C4-2B (cell line): ENCODE measurements around the gene CDK14.

Experiments used
- ZFX ChIP-seq: fragments of 450-650 bp; IDR thresholded peaks from 2 replicates; pipeline ENCODE4 v1.6.1; 2017
- TF ChIP-seq, protein P1 (sequence below): fragments of 450-650 bp; conservative IDR thresholded peaks from 2 replicates; pipeline ENCODE4 v1.5.1; 2017; ENCODE audit warnings: mild to moderate bottlenecking

DNA sequence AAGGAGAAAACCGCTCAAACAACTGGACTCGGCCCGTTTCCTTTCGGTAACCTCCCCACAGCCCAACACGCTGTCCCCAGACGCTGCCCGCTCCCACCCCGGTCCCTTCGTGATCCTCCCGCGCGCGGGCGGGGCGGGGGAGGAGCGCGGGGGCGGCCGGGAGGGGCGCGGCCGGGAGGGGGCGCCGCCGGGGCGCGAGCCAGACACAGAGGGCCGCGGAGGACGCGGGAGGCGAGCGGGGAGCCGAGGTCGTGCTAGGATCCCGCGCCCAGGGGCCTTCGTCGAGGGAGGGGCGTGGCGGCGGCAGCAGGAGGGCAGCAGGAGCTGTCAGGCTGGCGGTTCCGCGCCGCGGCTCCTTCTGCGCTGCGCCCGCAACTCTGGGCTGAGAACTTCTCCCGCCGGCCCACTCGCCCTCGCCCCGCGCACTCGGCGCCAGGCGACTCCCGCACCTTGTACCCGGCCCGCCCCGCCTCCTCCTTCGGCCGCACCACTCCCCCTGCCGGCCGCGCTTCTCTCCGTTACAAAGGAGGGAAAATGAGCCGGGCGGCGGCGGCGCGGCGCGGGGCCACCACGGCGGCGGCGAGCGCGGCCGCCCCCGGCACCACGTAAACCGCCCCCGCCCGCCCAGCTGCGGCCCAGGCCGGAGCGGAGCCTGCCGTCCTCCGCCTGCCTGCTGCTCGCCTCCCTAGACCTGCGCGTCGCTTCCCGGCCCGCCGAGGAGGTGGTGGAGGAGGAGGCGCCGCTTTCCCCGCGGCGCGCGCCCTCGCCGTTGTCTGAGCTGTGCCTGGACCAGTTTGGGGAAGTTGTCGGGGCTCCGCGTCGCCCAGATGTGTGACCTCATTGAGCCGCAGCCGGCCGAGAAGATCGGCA lies at the start of gene CDK14:
- TF ChIP-seq, protein P1, sequence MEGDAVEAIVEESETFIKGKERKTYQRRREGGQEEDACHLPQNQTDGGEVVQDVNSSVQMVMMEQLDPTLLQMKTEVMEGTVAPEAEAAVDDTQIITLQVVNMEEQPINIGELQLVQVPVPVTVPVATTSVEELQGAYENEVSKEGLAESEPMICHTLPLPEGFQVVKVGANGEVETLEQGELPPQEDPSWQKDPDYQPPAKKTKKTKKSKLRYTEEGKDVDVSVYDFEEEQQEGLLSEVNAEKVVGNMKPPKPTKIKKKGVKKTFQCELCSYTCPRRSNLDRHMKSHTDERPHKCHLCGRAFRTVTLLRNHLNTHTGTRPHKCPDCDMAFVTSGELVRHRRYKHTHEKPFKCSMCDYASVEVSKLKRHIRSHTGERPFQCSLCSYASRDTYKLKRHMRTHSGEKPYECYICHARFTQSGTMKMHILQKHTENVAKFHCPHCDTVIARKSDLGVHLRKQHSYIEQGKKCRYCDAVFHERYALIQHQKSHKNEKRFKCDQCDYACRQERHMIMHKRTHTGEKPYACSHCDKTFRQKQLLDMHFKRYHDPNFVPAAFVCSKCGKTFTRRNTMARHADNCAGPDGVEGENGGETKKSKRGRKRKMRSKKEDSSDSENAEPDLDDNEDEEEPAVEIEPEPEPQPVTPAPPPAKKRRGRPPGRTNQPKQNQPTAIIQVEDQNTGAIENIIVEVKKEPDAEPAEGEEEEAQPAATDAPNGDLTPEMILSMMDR, result peak; percentile 89
- peak; percentile 83 for TF ChIP-seq ZFX
